ENCODE measurements around the gene REV3L.
"Not testable (repeated sequence)": the region's sequence is repeated elsewhere in the genome, so short reads cannot be mapped to it uniquely, and the experiment has no call there.

REV3L gene

GRCh38 chr6:111291336-111292259 is 191.4 kb downstream of the REV3L start:
- no peak for DNase-seq

GRCh38 chr6:111290689-111291335 is 192.2 kb downstream of the REV3L start:
- DNase-seq = not testable (repeated sequence)

GRCh38 chr6:111284356-111284755 is 198.7 kb downstream of the REV3L start:
- not testable (repeated sequence) for DNase-seq

GRCh38 chr6:111283707-111284106 is 199.3 kb downstream of the REV3L start:
- DNase-seq = no peak

- DNase-seq = no peak
Observed at GRCh38 chr6:111282515-111282914, 200.5 kb downstream of the REV3L start.

GRCh38 chr6:111280445-111280955 is 202.5 kb downstream of the REV3L start:
- DNase-seq = no peak

DNA sequence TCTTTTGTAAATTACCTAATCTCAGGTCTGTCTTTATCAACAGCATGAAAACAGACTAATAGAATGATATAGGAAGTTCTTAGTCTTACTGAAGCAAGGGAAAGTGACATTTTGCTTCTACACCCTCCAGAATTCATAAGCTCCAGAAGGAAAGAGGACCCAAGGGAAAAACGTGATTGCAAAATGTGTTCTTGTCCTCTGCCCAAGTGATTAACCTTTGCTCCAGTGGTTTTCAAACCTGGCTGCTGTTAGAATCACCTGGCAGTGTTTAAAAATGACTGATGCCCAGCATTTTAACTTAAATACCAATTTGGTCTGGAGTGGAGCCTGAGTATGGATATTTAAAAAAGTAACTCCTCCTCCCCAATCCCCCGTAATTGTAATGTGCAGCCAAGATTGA is 204.3 kb downstream of the REV3L start:
- DNase-seq = no peak

- no peak for DNase-seq
Observed at GRCh38 chr6:111277819-111278218, 205.2 kb downstream of the REV3L start.

DNA sequence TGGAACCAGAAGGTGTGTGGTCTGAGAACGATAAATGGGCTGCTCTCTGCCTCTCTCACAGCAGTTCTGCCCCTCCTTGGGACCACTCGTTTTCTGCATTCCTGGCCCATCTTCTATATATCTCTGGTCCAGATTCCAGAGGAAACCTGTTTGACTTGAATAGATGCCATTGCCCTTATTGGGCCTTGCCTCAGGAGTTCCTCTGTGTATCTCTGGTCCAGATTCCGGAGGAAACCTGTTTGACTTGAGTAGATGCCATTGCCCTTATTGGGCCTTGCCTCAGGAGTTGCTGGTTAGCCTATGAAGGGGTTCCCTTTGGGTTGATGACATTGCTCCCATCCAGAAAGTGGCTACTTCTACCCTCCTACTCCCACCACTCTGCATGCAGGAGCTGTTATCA is 206.3 kb downstream of the REV3L start:
- DNase-seq = no peak

GRCh38 chr6:111276335-111276734 is 206.7 kb downstream of the REV3L start:
- no peak for DNase-seq

GRCh38 chr6:111274593-111275217 is 208.3 kb downstream of the REV3L start:
- no peak for DNase-seq

- DNase-seq = no peak
Observed at GRCh38 chr6:111270121-111270520, 212.9 kb downstream of the REV3L start.

DNA sequence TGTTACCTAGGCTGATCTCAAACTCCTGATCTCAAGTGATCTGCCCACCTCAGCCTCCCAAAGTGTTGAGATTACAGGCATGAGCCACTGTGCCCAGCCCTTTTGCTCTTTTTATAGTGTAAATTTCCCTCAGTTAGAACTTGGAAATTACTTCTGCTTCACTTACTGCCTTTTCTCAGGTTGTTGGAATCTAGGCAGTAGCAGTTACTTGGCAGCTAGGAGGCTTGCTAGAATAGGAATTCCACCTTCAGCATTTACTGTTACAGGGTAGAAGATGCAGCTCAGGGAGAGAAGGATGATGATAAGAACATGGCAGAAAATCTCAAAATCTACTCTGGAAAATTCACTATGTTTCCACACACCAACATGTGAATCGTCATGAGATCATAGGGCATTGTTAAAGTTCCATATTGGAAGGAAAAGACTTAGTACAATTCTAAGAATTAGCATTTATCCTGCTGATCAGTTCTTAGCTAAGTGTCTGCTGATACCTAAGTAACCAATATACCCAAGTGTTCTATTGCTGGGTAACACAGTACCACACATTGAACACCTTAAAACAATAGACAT is 213.5 kb downstream of the REV3L start:
- DNase-seq = no peak

- no peak for DNase-seq
Observed at GRCh38 chr6:111267764-111268333, 215.2 kb downstream of the REV3L start.

GRCh38 chr6:111266276-111266675 is 216.7 kb downstream of the REV3L start:
- DNase-seq = no peak

DNA sequence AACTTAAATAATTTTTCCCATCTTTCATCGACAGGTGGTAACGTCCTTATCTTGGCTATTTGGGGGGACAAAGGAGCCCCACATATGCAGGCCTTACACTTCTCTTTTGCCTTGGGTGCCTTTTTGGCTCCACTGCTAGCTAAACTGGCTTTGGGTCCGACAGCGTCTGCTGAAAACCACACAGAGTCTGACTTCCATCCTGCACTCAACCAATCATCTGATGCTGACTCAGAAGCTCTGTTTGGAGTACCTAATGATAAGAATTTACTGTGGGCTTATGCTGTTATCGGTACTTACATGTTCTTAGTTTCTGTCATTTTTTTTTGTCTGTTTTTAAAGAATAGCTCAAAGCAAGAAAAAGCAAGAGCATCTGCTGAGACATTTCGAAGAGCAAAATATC is 217.2 kb downstream of the REV3L start:
- no peak for DNase-seq

- DNase-seq = no peak
Observed at GRCh38 chr6:111263837-111264236, 219.2 kb downstream of the REV3L start.

GRCh38 chr6:111260570-111261298 is 222.3 kb downstream of the REV3L start:
- no peak for DNase-seq

- peak; percentile 96 to 99 for DNase-seq
Observed at GRCh38 chr6:111259089-111259831, 223.8 kb downstream of the REV3L start.

DNA sequence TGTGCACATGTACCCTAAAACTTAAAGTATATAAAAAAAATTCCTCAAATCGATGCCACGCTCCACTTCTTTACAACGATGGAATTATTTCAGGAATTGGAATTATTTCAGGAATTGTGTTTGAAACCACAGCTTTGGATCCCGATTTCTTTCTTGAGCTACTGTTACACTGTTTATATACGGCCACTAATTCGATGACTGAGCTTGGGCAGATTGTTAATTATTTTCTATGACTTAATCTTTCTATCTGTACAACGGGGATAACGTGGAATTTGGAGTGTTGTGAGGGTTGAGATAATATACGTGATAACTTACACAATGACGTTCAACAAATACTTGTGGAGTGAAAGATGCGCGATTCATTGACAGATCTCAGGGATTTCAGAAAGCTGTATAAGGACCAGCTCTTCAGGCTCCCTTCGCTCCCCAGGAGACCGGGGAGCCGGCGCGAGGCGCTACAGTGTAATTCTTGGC is 224.4 kb downstream of the REV3L start:
- no peak for DNase-seq

GRCh38 chr6:111258010-111258409 is 225.0 kb downstream of the REV3L start:
- no peak for DNase-seq
